Measurements from ENCODE around the gene PLA2G15.
"Not testable (repeated sequence)": the region's sequence is repeated elsewhere in the genome, so short reads cannot be mapped to it uniquely, and the experiment has no call there.

The PLA2G15 gene

GRCh38 chr16:68281368-68282063 lies 36.3 kb downstream of the PLA2G15 start:
- no peak for DNase-seq

DNA sequence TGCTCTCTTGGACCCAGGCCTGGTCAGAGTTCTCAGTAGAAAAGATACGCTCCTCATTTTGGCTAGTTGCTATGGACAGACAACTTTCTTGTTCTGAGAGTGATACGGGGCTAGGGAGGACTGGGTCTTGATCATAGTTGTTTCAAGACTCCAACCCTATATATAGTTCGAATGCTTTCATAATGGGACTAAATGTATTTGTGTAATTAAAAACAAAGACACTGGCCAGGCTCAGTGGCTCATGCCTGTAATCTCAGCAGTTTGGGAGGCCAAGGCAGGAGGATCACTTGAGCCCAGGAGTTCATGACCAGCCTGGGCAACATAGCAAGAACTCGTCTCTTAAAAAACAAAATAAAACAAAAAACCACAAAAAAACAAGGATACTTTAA lies 36.9 kb downstream of the PLA2G15 start:
- no peak for DNase-seq

DNA sequence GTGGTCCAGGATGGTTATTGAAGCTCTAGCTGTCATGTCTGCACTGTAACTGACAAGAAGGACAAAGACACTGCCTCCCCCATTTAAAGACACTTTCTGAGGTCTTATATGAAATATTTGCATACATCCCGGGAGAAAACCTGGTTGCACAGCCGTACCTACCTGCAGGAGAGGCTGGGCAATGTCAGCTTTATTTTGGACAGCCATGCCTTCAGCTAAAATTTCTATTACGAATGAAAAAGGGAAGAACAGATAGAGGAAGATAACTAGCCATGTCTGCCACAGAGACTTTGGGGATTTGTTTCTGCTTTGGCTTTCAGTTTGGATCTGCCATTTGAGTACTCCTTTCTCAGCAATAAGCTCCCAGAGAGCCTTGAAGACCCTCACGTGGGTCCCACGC lies 38.2 kb downstream of the PLA2G15 start:
- DNase-seq = no peak

DNA sequence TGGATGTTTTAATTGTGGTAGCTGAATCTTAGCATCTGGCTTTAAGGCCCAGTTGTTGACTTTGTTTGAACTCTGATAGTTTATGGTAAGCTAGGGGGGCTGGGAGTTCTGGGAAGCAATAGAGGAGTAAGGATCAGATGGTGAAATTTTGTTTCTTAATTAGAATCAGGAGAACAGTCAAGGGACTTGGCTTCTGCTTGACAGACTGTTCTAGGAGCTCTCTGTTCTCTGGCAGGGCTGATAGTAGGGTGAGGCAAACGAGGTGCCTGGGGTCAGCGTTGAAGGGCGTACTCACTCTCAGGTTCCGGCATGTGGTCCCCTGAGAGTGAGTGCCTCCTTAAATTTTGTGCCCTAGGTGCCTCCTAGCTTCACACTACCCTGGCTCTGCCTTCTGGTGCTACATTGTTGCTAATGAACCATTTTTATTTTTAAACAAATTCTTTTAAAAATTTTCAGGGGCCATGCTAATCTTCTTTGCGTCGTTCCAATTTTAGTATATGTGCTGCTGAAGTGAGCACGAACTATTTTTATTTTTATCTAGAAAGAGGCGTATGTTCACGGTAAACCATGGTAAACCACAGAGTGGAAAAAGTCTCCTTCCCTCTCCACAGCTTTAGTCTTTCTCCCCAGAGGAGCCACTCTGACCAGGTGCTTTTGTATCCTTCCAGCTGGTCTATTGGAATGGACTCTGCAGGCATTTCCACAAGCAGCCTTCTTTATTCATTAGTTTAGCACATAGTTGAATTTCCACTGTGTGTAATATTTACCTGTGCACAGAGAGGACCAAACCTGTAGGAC lies 38.8 kb downstream of the PLA2G15 start:
- no peak for DNase-seq

DNA sequence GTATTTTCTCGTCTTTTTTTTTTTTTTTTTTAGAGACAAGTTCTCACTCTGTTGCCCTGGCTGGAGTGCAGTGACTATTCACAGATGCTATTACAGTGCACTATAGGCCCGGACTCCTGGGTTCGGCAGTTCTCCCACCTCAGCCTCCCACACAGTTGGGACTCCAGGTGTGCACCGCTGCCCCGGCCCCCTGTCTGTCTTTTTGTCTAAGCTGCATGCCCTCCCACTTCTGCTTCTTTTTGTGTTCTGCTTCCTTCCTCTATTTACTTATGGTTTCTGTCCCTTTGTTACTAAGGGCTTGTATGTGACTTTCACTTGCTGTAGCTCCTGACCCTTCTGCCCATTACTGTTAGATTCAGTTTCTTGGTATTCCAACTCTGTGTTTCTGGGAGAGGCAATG lies 39.7 kb downstream of the PLA2G15 start:
- no peak for DNase-seq

GRCh38 chr16:68285683-68286082 lies 40.5 kb downstream of the PLA2G15 start:
- DNase-seq = no peak

GRCh38 chr16:68286153-68287074 lies 41.2 kb downstream of the PLA2G15 start:
- DNase-seq = peak; percentile 57

- peak; percentile 54 for DNase-seq
Measured at GRCh38 chr16:68287276-68288251, 42.4 kb downstream of the PLA2G15 start.

DNA sequence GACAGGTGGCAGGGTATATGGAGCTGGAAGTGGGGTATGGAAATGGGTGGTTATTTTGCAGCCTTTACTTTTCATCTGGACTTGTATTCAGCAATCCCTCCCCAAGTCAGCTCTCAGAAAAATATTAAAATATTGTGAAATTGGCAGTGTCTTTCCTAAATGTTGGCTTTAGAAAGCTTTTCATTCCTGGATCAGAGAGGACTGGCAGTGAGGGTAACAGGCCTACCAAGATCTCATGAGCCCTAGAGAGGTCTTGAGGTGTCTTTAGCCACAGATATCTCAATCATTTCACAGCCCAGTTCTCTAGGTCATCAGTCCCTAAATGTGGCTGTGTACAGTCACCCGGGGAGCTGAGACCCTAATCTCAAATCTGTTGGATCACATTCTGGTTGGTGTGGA lies 43.1 kb downstream of the PLA2G15 start:
- DNase-seq = no peak

DNA sequence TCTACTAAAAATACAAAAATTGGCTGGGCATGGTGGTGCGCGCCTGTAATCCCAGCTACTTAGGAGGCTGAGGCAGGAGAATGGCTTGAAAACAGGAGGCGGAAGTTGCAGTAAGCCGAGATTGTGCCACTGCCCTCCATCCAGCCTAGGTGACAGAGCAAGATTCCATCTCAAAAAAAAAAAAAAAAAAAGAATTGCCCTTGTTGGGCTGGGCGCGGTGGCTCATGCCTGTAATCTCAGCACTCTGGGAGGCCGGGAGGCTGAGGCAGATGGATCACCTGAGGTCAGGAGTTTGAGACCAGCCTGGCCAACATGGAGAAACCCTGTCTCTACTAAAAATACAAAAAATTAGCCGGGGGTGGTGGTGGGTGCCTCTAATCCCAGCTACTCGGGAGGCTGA lies 43.6 kb downstream of the PLA2G15 start:
- DNase-seq = not testable (repeated sequence)

- DNase-seq = no peak
Measured at GRCh38 chr16:68289202-68289601, 44.0 kb downstream of the PLA2G15 start.

DNA sequence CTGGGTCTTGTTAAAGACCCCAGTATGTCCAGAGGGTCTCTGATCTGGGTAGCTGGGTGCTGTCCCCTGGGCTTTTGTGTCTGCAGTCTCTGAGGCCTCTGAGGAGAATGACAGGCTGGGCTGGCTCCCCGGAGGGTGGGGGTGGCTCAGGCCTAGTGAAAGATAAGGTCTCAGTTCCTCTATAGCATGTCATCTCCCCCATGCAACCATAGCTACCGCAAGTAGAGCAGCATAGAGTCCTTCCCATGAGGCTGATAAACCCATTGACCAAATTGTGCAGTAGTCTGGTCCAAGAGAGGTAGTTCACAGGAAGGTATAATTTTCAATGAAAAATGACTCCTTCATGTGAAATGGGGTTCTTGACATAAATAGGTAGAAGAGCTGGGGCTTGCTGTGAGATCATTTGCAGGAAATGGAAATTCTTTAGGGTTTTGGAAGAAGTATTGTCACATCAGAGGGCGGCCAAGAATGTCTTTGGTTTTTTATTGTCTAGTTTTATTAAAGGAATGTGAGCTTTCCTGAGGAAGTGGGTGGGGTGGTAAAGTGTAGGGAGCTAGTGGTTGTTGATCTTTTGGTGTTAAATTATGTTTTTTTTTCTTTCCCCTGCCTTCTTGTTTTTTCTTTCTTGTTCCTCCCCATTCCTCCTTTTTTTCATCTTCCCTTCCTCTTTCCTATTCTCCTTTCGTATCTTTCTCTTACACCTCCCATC lies 44.6 kb downstream of the PLA2G15 start:
- peak; percentile 24 for DNase-seq

GRCh38 chr16:68290450-68290849 lies 45.3 kb downstream of the PLA2G15 start:
- DNase-seq = no peak

DNA sequence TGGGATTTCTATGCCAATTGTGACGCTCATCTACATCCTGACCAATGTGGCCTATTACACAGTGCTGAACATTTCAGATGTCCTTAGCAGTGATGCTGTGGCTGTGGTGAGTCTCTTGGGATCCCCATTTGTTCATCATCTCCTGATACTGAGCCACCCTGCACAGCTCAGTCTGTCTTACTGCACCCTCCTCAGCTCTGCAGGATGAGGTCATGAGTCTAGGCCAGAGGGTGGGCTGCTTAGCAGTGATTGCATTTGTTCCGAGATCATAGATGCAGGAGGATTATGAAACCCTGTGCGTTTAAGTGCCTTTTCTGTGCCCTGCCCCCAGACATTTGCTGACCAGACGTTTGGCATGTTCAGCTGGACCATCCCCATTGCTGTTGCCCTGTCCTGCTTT lies 46.1 kb downstream of the PLA2G15 start:
- no peak for DNase-seq

DNA sequence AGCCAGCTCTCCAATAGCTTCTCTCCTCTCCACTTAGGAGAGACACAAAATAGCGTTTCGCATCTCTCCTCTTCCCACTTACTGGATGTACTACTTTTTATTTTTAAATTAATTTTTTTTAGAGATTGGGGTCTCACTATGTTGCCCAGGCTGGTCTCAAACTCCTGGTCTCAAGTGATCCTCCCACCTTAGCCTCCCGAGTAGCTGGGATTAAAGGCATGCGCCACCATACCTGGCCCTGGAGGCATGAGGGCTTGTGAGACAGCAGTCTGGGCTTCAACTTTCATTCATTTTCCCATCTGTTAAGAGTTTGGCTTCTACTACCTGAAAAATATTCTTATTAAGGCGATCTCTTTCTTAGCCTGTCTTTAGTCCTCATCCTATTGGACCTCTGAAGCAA lies 47.3 kb downstream of the PLA2G15 start:
- no peak for DNase-seq

DNA sequence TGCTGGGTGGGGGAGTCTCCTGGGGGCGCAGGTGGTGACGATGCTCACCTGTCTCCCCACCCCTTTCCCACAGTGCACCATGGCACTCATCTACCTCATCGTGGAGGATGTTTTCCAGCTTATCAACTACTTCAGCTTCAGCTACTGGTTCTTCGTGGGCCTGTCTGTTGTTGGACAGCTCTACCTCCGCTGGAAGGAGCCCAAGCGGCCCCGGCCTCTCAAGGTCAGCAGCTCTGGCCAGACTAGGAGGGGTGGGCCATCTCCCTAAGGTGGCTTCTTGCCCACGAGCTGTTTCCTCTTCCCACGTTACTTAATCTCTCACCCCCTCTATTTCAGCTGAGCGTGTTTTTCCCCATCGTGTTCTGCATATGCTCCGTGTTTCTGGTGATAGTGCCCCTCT lies 51.1 kb downstream of the PLA2G15 start:
- no peak for DNase-seq

DNA sequence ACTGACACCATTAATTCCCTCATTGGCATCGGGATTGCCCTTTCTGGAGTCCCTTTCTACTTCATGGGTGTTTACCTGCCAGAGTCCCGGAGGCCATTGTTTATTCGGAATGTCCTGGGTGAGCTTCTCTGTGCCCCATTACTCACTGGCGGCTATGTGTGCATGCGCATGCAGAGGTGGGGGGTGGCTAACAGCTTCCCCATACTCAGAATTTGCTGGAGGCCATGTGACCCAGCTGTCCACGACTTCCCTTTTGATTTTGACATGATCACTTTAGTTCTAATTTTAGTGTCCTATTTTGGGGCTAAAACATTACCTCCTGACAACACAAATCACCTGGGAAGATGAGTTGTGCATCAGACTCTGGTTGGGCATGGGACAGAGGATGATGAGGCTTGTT lies 51.5 kb downstream of the PLA2G15 start:
- DNase-seq = no peak

DNA sequence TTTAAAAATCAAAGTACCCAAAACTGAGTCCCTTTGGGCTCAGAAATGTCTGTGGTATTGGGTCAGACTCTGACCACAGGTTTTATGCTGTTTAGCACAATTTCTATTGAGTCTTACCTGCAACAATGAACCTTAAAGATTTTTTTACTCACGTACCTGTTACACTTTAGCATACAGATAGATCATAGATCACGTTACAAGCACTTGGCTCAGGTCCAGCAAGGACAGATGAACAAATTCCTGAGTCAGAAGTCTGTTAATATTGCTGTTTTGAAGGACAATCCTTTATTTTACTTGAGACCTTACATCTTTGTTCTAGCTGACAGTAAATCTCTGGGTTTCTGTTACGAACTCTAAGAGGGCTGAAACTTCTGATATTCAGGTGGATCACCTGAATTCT lies 52.7 kb downstream of the PLA2G15 start:
- DNase-seq = no peak

DNA sequence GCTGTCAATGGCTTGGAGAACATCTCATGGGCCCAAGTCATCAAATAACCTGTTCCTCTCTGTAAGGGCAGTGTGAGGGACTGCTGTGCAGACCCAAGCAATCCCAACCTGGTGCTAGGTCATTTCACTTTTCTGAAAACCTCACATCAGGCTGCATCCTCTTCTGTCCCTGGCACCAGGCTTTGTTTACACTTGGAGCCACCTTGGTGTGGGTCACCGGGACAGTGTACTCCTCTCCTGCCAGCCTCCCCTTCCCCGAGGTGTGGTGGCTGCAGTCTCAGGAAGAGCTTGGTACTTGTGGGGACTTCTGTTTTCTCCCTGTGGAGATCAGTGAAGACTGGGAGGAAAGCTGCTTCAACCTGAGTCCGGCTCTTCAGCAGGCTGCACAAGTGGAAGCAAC lies 53.1 kb downstream of the PLA2G15 start:
- DNase-seq = no peak

DNA sequence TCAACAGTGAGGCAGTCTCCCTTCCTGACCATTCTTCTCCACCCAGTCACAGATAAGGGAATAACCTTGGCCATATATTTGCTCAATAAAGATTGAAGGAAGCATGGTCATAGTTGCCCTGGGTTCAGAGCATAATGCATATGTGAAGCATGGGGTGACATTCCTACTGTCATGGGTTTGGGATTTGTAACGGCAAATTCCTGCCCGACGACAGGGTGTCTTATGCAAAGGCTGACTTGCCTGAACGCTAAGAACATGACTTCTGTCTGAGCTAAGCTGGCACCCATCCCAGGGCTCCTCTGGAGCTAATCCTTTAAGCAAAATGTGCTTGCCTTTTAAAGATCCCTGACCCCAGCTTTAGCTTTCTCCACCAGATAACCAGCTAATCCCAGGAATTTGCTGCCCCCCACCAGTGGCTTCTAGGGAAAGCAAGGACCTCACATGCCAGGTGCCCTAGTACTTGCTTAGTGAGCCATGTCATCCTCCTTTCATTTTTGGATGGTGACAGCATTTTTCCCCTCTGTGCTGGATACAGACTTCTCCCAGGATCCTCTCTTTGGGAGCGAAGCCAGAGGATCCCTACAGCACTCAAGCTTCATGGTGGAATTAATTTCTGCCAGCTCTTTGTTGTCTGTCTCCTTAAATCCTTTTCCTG lies 53.9 kb downstream of the PLA2G15 start:
- no peak for DNase-seq
